Thyroid gland (tissue), 4 donors: Measurements from ENCODE around the gene AP2A2.

Source experiments
- CTCF ChIP-seq, 6 experiments: fragments of 200-600 bp in 3 of 6; fragments of 450-650 bp in 3 of 6; sonication (generic) in 3 of 6; IDR thresholded peaks; one replicate each; pipeline ENCODE4 v1.5.1; 2016 to 2019; ENCODE audit warnings: antibody characterized with exemption in 6 of 6, mild to moderate bottlenecking in 2 of 6, inconsistent platforms in 1 of 6, moderate library complexity in 1 of 6
- POLR2A ChIP-seq, 2 donors: fragments of 450-650 bp; IDR thresholded peaks; one replicate each; pipeline ENCODE4 v1.6.1; 2017; ENCODE audit warnings: antibody characterized with exemption in 2 of 2, mild to moderate bottlenecking in 2 of 2, moderate library complexity in 1 of 2

- TF ChIP-seq CTCF (IDR thresholded peaks at IDR 0.05), result peak in 3 of 6 experiments; percentile 30 to 41 (median 36)
- TF ChIP-seq POLR2A (IDR thresholded peaks at IDR 0.05), result no peak
Observed at GRCh38 chr11:980438-981357, 55.0 kb downstream of the AP2A2 start.
